Measurements from ENCODE around the gene AOAH. TPM values are rescaled to one million over a fixed set of nuclear protein-coding genes. Genes with fewer than 3 reads are reported as not detected.

Gene AOAH
- total and polyA plus RNA-seq, 7 donors: 3.8 to 61.3 (median 16.2) TPM

DNA sequence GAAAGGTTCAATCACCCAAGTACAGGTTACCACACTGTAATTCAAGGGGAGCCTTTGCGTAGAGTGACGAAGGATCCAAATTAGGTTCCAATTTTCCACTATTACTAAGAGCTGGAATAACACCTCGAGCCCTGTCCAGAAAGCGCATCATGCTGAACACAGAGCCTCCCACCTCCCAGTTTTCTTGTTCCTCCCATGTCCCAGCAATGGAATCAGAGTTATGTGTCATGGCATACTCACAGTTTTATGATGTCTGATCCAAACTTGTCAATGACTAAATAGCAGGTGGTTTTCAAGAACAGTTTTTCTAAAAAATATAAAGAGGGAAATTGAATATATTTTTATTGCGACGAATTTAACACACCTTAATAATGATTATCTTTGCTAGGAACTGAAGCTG is 50.6 kb downstream of the AOAH start:
- H3K27ac ChIP-seq: no peak overlapping the region
- no peaks in the 10 kb centered on the region for H3K36me3 ChIP-seq
- no peaks in the 10 kb centered on the region for H3K4me1 ChIP-seq
- WGBS, 2 donors: 96 to 97% methylated on average over 6 of the region's 6 CpGs
- peaks cover 0 to 2% (median 0%) of the 10 kb centered on the region in 3 donors for H3K27me3 ChIP-seq
- no peaks in the 10 kb centered on the region for H3K9me3 ChIP-seq
- DNase-seq: no peak
- intact Hi-C loops (cut with DNase I): no loop called here
- TF ChIP-seq, protein P1, sequence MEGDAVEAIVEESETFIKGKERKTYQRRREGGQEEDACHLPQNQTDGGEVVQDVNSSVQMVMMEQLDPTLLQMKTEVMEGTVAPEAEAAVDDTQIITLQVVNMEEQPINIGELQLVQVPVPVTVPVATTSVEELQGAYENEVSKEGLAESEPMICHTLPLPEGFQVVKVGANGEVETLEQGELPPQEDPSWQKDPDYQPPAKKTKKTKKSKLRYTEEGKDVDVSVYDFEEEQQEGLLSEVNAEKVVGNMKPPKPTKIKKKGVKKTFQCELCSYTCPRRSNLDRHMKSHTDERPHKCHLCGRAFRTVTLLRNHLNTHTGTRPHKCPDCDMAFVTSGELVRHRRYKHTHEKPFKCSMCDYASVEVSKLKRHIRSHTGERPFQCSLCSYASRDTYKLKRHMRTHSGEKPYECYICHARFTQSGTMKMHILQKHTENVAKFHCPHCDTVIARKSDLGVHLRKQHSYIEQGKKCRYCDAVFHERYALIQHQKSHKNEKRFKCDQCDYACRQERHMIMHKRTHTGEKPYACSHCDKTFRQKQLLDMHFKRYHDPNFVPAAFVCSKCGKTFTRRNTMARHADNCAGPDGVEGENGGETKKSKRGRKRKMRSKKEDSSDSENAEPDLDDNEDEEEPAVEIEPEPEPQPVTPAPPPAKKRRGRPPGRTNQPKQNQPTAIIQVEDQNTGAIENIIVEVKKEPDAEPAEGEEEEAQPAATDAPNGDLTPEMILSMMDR (IDR thresholded peaks at IDR 0.05): no peak
- no peak for TF ChIP-seq POLR2A (IDR thresholded peaks at IDR 0.05)
- TF ChIP-seq EP300 (IDR thresholded peaks at IDR 0.05): no peak
- TF ChIP-seq POLR2AphosphoS5 (IDR thresholded peaks at IDR 0.05): no peak
- no peak overlapping the region for H3K4me3 ChIP-seq

DNA sequence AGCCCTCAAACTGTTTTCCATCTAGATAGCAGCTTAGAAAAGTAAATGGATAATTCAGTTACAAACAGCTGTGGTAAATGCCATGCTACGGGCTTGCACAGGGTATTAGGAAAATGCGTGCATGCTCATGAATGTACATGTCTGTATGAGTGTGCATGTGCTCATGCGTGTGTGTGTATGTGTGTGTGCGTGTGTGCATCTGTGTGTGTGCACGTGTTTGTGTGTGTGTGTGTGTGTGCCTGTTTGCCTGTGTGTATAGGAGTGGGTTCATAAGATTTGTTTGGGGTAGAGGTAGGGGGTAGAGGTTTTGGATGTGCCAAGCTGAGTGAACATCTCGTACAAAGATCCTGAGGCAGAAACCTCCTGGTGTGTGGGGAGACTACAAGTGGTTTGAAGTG is 52.9 kb downstream of the AOAH start:
- peaks cover 0 to 2% (median 0%) of the 10 kb centered on the region in 3 donors for H3K27me3 ChIP-seq
- H3K27ac ChIP-seq: no peak overlapping the region
- TF ChIP-seq POLR2A (IDR thresholded peaks at IDR 0.05): no peak
- TF ChIP-seq, protein P1 (IDR thresholded peaks at IDR 0.05): no peak
- TF ChIP-seq POLR2AphosphoS5 (IDR thresholded peaks at IDR 0.05): no peak
- no peak for TF ChIP-seq EP300 (IDR thresholded peaks at IDR 0.05)
- intact Hi-C loops (cut with DNase I): loop anchor here (2.0 kb wide), 2 partner anchors 185 to 231 kb away; no protein-coding TSS in a partner anchor
- DNase-seq: no peak
- no peaks in the 10 kb centered on the region for H3K36me3 ChIP-seq
- WGBS, 2 donors: 89% methylated on average over 6 of the region's 6 CpGs
- H3K9me3 ChIP-seq: no peaks in the 10 kb centered on the region
- H3K4me3 ChIP-seq: no peak overlapping the region
- H3K4me1 ChIP-seq: no peaks in the 10 kb centered on the region

DNA sequence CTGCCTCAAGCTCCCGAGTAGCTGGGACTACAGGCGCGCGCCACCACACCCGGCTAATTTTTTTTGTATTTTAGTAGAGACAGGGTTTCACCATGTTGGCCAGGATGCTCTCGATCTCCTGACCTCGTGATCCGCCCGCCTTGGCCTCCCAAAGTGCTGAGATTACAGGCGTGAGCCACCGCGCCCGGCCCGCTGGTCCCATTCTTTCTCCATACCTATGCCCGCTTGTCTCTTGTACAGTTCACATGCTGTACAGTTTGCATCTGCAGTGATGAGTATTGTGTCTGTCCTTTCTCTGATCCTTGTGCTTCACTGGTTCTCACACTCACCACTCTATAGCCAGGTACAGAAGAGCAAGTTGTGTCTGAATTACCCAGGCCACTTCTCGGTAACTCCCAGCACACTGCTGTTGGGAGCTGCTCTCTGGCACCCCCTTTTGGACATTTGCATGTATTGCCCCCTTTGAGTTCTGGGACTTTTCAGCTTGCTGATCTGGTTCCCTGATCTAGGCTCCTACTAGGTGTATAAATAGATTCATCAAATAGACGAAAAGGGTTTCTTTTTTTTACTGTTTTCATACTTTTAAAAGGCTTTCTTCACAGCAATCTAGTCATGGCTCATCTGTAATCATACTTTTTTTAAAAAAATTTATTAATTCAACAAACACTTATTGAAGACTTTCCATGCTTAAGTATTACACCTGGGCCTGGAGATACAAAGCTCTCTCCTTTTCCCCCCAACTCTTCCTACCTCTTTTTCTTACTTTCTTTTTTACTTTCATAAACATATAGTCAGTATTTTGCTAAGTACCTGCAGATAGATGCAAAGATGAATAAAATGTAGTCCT is 53.5 kb downstream of the AOAH start:
- DNase-seq: no peak
- WGBS, 2 donors: 83 to 85% methylated on average over 17 of the region's 17 CpGs
- Histone ChIP-seq H3K4me1 (no peaks in the 10 kb centered on the region), H3K36me3 (no peaks in the 10 kb centered on the region), H3K9me3 (no peaks in the 10 kb centered on the region), H3K27me3 (peaks cover 0 to 2% (median 0%) of the 10 kb centered on the region in 3 donors), H3K27ac (no peak overlapping the region), H3K4me3 (no peak overlapping the region)
- intact Hi-C loops (cut with DNase I): loop anchor here (2.0 kb wide), 2 partner anchors 184 to 230 kb away; no protein-coding TSS in a partner anchor
- no peak for TF ChIP-seq EP300 (IDR thresholded peaks at IDR 0.05)
- TF ChIP-seq, protein P1 (IDR thresholded peaks at IDR 0.05): peak; percentile 29 to 75 (median 63)

DNA sequence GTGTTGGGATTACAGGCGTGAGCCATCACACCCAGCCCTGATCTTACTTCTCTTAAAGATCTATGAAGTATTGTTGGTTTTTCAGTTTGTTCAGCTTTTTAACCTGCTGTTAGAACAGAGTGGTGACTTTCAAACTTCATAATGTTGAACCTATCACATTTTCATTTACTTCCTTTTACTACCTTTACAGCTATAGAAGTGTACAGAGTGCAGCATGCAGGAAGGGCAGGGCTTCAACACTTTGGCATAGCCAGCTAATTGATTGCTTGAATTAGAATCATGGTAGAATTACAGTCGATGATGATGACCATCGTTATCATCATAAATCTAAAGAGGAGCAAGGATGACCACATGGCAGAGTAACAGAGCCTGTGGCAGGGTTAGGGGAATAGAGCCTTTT is 55.5 kb downstream of the AOAH start:
- TF ChIP-seq POLR2AphosphoS5 (IDR thresholded peaks at IDR 0.05) (no peak), EP300 (IDR thresholded peaks at IDR 0.05) (no peak), POLR2A (IDR thresholded peaks at IDR 0.05) (no peak)
- TF ChIP-seq, protein P1 (IDR thresholded peaks at IDR 0.05): no peak
- H3K4me1 ChIP-seq: no peaks in the 10 kb centered on the region
- intact Hi-C loops (cut with DNase I): no loop called here
- no peaks in the 10 kb centered on the region for H3K9me3 ChIP-seq
- H3K27me3 ChIP-seq: no peaks in the 10 kb centered on the region
- H3K36me3 ChIP-seq: no peaks in the 10 kb centered on the region
- H3K4me3 ChIP-seq: no peak overlapping the region
- WGBS, 2 donors: 30 to 77% methylated on average over 3 of the region's 3 CpGs
- H3K27ac ChIP-seq: no peak overlapping the region
- DNase-seq: no peak

All from sigmoid colon (tissue), 7 donors.